Endothelial cell (in vitro differentiated cells): Measurements from ENCODE around the gene PDE1C. TPM values are rescaled to one million over a fixed set of nuclear protein-coding genes. Genes with fewer than 3 reads are reported as not detected.

Experiments used
- DNase-seq: peaks from one replicate; pipeline ENCODE4 v3.0.0; 2021; ENCODE audit warnings: low spot score
- H3K27ac Mint-ChIP-seq: one replicate; pipeline ENCODE4 v1.8.0; 2021; ENCODE audit warnings: mixed read lengths, inconsistent platforms; ENCODE audit not compliant: unreplicated experiment
- H3K27me3 Mint-ChIP-seq: one replicate; pipeline ENCODE4 v1.8.0; 2021; ENCODE audit warnings: mild to moderate bottlenecking, moderate library complexity, mixed read lengths, inconsistent platforms; ENCODE audit not compliant: unreplicated experiment
- H3K36me3 Mint-ChIP-seq: one replicate; pipeline ENCODE4 v1.8.0; 2021; ENCODE audit warnings: mild to moderate bottlenecking, low read depth, mixed read lengths, inconsistent platforms; ENCODE audit not compliant: unreplicated experiment
- H3K4me1 Mint-ChIP-seq: one replicate; pipeline ENCODE4 v1.8.0; 2021; ENCODE audit warnings: mild to moderate bottlenecking, mixed read lengths, inconsistent platforms; ENCODE audit not compliant: unreplicated experiment
- H3K4me3 Mint-ChIP-seq: one replicate; pipeline ENCODE4 v1.8.0; 2021; ENCODE audit warnings: mild to moderate bottlenecking, mixed read lengths, inconsistent platforms; ENCODE audit not compliant: unreplicated experiment
- H3K9me3 Mint-ChIP-seq: one replicate; pipeline ENCODE4 v1.8.0; 2021; ENCODE audit warnings: mixed read lengths, inconsistent platforms; ENCODE audit not compliant: unreplicated experiment
- total RNA-seq: library from RNA; stranded (reverse); fragmentation: NEBNext Ultra II Directional; extraction: Animal tissue kit (Norgen Biotek cat#: 25700); gene quantifications from one replicate; pipeline ENCODE4 v1.2.1, GENCODE V29; 2021; ENCODE audit not compliant: unreplicated experiment
- TF ChIP-seq, protein P1 (sequence below): fragments of 200-600 bp; sonication (generic); IDR thresholded peaks from one replicate; pipeline ENCODE4 v1.5.0; 2021; ENCODE audit warnings: antibody characterized with exemption; ENCODE audit not compliant: unreplicated experiment

PDE1C gene
- total RNA-seq, 1 donor from 2014 or later = 2.9 TPM

DNA sequence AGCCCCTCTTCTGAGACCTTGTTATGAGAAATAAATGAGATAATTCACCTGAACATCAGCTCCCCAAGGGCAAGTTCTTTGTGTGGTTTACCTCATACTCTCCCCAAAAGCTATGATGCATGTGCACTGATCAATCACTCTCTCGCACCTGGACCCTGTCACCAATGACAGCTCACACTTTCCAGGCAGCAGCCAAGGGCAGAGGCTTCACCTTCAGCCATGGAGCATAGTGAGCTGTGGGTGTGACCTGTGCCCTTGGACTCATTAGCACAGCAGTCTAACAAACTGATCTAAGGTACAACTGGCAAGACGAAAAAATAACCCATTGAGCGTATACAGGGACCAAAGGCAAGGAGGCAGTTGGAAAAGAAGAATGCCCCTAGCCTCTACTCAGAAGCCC is 17.0 kb downstream of the PDE1C start:
- TF ChIP-seq, protein P1, sequence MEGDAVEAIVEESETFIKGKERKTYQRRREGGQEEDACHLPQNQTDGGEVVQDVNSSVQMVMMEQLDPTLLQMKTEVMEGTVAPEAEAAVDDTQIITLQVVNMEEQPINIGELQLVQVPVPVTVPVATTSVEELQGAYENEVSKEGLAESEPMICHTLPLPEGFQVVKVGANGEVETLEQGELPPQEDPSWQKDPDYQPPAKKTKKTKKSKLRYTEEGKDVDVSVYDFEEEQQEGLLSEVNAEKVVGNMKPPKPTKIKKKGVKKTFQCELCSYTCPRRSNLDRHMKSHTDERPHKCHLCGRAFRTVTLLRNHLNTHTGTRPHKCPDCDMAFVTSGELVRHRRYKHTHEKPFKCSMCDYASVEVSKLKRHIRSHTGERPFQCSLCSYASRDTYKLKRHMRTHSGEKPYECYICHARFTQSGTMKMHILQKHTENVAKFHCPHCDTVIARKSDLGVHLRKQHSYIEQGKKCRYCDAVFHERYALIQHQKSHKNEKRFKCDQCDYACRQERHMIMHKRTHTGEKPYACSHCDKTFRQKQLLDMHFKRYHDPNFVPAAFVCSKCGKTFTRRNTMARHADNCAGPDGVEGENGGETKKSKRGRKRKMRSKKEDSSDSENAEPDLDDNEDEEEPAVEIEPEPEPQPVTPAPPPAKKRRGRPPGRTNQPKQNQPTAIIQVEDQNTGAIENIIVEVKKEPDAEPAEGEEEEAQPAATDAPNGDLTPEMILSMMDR = no peak
- Mint-ChIP-seq H3K27me3 (no peaks in the 10 kb centered on the region), H3K36me3 (no peaks in the 10 kb centered on the region), H3K4me3 (no peak overlapping the region), H3K27ac (no peak overlapping the region), H3K9me3 (no peaks in the 10 kb centered on the region), H3K4me1 (peaks cover 3% of the 10 kb centered on the region)
- no peak for DNase-seq

DNA sequence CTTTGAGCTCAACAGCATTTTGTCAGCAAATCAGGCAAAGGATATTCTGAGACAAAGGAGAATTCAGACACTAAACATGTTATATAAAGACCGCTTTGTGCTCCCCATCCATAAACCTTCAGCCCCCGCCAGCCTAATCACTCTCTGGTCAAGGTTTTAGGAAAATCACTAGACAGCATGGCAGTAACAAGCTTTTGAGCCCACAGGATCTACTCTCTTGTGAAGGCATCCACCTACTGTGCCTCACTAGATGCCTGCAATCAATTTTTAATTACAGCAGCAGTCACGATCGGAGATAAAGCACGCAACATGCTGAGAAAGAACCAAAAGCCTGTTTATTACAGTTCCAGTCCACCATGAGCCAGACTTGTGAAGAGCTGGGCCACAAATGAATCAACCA is 19.1 kb downstream of the PDE1C start:
- Mint-ChIP-seq H3K36me3 (no peaks in the 10 kb centered on the region), H3K27me3 (no peaks in the 10 kb centered on the region), H3K9me3 (no peaks in the 10 kb centered on the region), H3K27ac (no peak overlapping the region), H3K4me3 (no peak overlapping the region), H3K4me1 (no peaks in the 10 kb centered on the region)
- TF ChIP-seq, protein P1 = no peak
- DNase-seq = no peak

DNA sequence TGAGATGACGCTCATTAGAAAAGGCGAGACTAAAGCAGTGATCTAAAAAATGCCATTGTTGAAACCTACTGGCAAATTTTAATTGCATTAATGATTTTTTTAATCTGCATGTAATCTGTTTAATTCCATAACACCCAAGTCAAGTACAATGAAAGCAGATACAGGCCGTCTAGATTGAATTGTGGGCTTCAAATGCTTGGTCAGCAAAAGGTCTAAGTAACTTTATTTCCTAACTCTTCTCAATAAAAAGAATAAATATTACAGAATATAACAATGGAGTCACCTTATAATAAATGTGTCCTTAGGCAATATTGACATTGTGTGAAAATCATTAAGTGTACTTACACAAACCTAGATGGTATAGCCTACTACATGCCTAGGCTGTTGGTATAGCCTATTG is 20.6 kb downstream of the PDE1C start:
- no peak overlapping the region for H3K4me3 Mint-ChIP-seq
- H3K27ac Mint-ChIP-seq = no peak overlapping the region
- no peaks in the 10 kb centered on the region for H3K27me3 Mint-ChIP-seq
- no peak for DNase-seq
- H3K9me3 Mint-ChIP-seq = no peaks in the 10 kb centered on the region
- TF ChIP-seq, protein P1 = no peak
- H3K36me3 Mint-ChIP-seq = no peaks in the 10 kb centered on the region
- H3K4me1 Mint-ChIP-seq = no peaks in the 10 kb centered on the region

DNA sequence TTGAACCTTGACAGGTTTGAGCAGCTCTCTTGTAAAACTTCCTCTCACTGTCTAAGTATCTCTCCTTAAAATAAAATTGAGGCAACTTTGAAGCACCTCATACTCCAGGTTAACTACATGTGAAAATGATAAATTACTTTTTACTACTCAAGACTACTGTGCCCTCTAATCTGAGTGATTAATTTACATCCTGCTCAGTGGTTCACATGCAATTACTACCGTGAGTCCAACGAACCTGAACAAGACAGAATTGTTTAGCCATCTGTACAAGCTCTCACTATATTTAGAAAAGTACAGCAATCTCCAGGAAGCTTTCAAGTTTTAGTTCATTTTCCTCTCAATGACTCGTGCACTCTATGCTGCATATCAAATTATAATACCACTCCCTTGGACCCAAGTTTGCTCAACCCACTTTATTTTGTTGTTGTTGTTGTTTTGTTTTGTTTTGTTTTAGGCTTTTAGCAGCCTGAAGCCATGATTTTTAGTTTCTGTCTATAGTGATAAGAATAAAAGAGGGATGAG is 21.2 kb downstream of the PDE1C start:
- DNase-seq = no peak
- Mint-ChIP-seq H3K27me3 (no peaks in the 10 kb centered on the region), H3K27ac (no peak overlapping the region)

DNA sequence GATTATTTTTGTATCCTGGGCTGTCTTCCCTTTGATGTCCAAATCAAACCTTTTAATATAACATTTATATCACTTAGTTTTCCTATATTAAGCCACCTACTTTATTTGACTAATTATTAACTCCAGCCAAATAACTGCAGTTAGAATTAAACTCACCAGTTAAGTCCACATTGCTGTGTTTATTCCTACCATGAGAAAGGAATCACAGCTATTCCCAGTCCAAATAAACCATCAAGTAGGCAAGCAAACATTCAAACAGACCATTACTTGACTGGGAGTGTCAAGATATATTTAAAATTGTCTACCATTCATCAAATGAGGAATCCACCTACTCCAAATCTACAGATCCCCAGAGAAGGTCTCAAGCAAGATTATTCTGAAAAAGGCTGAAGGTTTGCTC is 22.4 kb downstream of the PDE1C start:
- no peaks in the 10 kb centered on the region for H3K4me1 Mint-ChIP-seq
- no peaks in the 10 kb centered on the region for H3K36me3 Mint-ChIP-seq
- no peak overlapping the region for H3K4me3 Mint-ChIP-seq
- no peak for DNase-seq
- H3K27me3 Mint-ChIP-seq = no peaks in the 10 kb centered on the region
- TF ChIP-seq, protein P1 = no peak
- H3K27ac Mint-ChIP-seq = no peak overlapping the region
- no peaks in the 10 kb centered on the region for H3K9me3 Mint-ChIP-seq

More for the DNA sequence above, 21.2 kb downstream of the PDE1C start:
- H3K4me3 Mint-ChIP-seq = no peak overlapping the region
- TF ChIP-seq, protein P1 = no peak
- no peaks in the 10 kb centered on the region for H3K9me3 Mint-ChIP-seq
- H3K36me3 Mint-ChIP-seq = no peaks in the 10 kb centered on the region
- no peaks in the 10 kb centered on the region for H3K4me1 Mint-ChIP-seq
